Cardiac fibroblast (primary cell): ENCODE data around the gene HDGF.

ENCODE experiments used
- DNase-seq, 2 donors: peaks; one replicate each; pipeline versions ENCODE4 v3.0.0 to v3.0.0-alpha.2; 2010; ENCODE audit warnings: low read depth in 2 of 2
- H3K4me3 ChIP-seq, 2 donors: replicated peaks in 1 of 2; 1 replicate in 1 of 2; 2 replicates in 1 of 2; pipeline ENCODE4 v1.5.1; 2011; ENCODE audit warnings: low read depth in 2 of 2, low read length in 2 of 2, mild to moderate bottlenecking in 2 of 2, moderate library complexity in 1 of 2
- CTCF ChIP-seq: IDR thresholded peaks from one replicate; pipeline ENCODE4 v1.5.1; 2011; ENCODE audit warnings: low read depth, mild to moderate bottlenecking, low read length, inconsistent platforms

Gene HDGF

GRCh38 chr1:156742017-156742416 lies 9.5 kb downstream of the HDGF start:
- no peak overlapping the region for H3K4me3 ChIP-seq
- TF ChIP-seq CTCF, result no peak
- no peak for DNase-seq

GRCh38 chr1:156741481-156741983 lies 9.9 kb downstream of the HDGF start:
- no peak for TF ChIP-seq CTCF
- no peak for DNase-seq
- peak overlapping the region in 1 of 2 donors; percentile 21 for H3K4me3 ChIP-seq

- TF ChIP-seq CTCF, result no peak
- peak within 1 kb of the TSS; percentile 79 to 80 for H3K4me3 ChIP-seq
- DNase-seq, result peak; percentile 99 to 100
Measured at GRCh38 chr1:156740741-156741480, 10.6 kb downstream of the HDGF start, which contains the start of gene MRPL24. MRPL24 (minus strand) TSS chr1:156741088; CDS start chr1:156738704, 2,384 bp downstream.

- no peak for TF ChIP-seq CTCF
- peak overlapping the region; percentile 79 to 80 for H3K4me3 ChIP-seq
- peak in 1 of 2 donors; percentile 23 for DNase-seq
Measured at GRCh38 chr1:156740237-156740740, 11.2 kb downstream of the HDGF start.

- TF ChIP-seq CTCF, result no peak
- no peak overlapping the region for H3K4me3 ChIP-seq
- DNase-seq, result no peak
Measured at GRCh38 chr1:156738916-156739315, 12.6 kb downstream of the HDGF start.

GRCh38 chr1:156738407-156738806 lies 13.1 kb downstream of the HDGF start:
- no peak overlapping the region for H3K4me3 ChIP-seq
- no peak for TF ChIP-seq CTCF
- DNase-seq, result no peak
